Lower leg skin (tissue), 3 donors: ENCODE results near the gene POMT1.

Source experiments
- CTCF ChIP-seq, 3 donors: fragments of 450-650 bp; IDR thresholded peaks; one replicate each; pipeline ENCODE4 v1.5.1; 2016; ENCODE audit warnings: antibody characterized with exemption in 3 of 3, mild to moderate bottlenecking in 3 of 3, moderate library complexity in 2 of 3
- POLR2A ChIP-seq, 2 donors: fragments of 450-650 bp; IDR thresholded peaks; one replicate each; pipeline ENCODE4 v1.6.1; 2016 to 2017; ENCODE audit warnings: antibody characterized with exemption in 2 of 2, mild to moderate bottlenecking in 1 of 2, moderate library complexity in 1 of 2

- no peak for TF ChIP-seq POLR2A (IDR thresholded peaks at IDR 0.05)
- TF ChIP-seq CTCF (IDR thresholded peaks at IDR 0.05) = no peak
These were observed 14.2 kb downstream of the POMT1 start for GRCh38 chr9:131516930-131517329.
